Stimulated activated naive CD4-positive, alpha-beta T cell (primary cell): ENCODE results near the gene RNF2.

Experiments used
- DNase-seq, 6 experiments: peaks; one replicate each; lab custom pipeline; 2025; lab: John Stamatoyannopoulos, UW

Gene RNF2

DNA sequence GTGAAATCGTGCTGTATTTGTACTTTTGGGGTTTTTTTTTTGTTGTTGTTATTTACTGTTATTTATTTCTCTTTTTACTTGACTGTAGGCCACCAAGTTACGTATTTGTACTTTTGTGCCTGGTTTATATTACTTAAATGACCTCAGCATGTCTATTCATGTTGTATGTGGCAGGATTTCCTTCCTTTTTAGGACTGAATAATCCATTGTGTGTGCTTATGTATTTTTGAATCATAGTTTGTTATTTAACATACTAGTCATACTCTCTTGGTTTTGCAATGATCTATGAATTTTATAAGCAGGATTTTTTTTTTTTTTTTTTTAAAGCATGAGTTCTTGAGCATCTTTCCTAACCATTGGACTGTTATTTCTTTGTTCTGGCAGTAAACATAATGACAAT, 51.2 kb downstream of the RNF2 start:
- no peak for DNase-seq

DNA sequence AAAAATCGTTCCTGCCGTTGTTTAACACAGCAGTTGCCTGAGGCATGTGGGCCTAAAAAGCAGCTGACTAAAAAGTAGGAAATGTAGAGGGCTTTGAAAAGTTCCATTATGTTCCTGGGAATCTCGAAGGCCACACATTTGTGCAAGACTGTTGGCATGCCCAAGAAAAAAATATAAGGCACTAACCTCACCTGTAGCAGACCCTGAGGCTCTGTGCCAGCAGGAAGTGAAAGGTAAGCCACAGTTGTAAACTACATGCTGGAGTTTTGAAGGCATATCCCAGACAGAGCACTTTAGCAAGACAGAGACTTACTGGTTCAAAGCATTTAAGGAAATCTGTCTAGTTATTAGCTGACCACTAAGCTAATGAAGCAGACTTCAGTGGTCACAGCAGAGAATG, 58.7 kb downstream of the RNF2 start:
- no peak for DNase-seq

DNA sequence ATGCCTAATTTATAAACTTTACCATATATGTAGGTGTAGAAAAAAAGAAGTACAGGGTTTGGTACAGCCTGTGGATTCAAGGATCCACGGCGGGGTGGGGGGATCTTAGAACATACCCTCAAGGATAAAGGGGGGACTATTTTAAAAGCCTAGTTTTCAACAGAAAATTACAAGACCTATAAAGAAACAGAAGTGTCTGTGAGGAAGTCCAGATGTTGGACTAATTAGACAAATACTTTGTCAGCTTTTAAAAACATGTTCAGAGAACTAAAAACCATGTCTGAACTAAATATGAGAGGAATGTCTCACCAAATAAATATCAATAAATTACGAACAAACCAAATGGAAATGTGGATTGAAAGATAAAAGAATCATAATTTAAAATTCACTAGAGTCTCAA, 59.8 kb downstream of the RNF2 start:
- no peak for DNase-seq

DNA sequence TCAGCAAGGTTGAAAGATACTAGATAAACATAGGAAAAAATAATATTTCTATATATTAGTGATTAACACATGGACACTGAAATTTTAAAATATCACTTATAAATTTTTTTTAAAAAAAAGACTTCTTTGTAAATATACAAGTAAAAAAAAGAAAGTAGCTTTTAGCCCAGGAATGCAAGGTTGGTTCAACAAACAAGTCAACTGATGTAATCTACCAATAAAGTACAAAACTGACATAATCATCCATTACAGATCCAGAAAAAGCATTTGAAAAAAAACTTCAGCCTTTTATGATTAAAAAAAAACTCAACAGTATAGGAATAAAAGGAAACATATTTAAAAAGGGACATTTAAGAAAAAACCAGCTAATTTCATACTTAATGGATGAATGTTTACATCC, 63.0 kb downstream of the RNF2 start:
- no peak for DNase-seq

DNA sequence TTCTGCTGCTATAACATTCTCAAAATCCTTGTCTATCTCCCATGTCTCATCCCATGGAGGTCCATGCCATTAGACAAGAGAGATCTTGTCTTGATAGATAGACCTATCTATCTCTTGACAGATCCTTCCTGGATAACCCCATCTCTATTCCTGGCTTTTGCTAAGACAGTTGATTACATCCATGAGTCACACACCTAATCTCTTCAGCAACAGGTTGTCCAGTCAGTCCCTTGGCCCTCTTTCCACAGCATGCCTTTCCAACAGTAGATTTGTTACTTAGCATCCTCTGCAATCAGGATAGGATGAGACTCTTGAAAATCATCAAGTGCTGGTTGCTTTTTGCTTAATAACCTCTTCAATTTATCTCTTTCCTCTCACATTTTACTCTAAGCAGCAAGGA, 64.8 kb downstream of the RNF2 start:
- DNase-seq = no peak

DNA sequence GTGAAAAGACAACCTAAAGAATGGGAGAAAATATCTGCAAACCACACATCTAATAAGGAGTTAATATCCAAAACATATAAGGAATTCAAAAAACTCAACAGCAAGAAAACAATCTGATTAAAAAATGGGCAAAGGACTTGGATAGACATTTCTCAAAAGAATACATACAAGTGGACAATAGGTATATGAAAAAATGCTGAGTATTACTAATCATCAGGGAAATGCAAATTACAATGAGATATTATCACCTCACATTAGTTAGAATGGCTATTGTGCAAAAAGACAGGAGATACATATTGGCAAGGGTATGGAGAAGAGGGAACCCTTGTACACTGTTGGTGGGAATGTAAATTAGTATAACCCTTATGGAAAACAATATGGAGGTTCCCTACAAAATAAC, 66.5 kb downstream of the RNF2 start:
- DNase-seq = no peak

DNA sequence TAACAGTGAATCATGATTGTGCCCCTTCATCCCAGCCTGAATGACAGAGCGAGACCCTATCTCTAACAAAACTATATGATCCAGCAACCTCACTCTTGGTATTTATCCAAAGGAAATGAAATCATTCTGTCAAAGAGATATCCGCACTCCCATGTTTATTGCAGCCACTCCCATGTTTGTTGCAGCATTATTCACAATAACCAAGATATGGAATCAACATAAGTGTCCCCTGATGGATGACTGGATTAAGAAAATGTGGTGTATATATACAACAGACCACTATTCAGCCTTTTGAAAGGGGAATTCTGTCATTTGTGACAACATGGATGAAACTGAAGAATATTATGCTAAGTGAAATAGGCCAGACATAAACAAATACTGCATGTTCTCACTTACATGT, 67.0 kb downstream of the RNF2 start:
- DNase-seq = no peak

DNA sequence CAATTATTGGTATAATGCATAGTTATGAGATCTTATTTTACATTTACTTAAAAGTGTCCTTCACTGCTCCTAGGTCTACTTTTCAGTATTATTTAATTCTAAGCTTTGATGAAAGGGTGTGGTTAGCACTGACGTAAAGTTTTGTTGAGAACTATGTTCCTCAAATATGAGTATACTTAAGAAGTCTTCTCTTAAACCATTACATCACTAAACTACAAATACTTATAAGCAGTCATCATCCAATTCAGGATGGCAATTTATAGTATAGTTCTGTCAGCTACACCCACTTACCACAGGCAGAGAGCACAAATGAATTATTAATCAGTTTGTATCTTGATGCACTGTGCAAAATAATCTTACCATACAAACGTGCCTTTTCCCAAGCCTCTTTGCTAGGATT, 84.3 kb downstream of the RNF2 start:
- no peak for DNase-seq

DNA sequence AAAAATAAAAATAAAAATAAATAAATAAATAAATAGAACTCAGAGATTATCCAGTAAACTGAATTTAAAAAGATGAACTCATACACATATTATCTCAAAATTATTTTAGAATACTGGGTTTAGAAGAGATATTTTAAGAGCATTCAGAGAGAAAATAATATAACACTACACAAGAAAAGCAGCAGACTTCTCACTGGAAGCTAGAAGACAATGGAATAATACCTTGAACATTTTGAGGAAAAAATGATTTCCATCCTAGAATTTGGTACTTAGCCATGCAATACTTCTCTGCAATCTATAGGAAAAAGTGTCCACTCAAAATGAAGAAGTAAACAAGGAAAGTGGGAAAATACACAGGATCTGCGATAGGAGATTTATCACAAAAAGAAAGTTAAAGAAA, 87.2 kb downstream of the RNF2 start:
- DNase-seq = no peak

DNA sequence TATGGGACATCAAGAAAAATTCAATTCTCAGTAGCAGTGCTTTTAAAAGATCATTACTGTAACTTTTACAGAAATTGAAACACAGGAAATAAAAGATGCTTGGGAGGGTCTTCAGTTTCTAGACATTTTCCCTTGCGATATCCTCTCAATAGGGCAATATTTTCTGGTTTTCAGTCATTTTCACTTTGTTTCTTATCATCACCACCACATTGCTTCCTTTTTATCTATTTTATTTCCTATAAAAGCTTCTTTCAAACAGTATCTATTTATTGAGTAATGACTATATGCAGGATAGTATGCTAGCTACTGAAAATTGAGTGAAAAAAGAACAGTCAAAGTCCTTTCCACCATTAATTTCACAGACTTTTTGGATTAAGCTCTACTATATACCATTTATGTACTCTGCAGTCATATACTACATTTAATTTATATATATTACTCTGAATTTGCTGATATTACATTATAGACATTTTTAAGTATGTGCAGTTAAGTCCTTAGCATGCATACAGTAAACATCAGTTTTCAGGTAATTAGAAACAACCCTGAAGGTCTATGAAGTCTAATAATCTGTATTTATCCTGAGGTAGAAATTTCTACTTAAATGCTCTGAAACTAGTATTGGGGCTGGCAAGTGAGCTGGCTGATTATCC, 92.7 kb downstream of the RNF2 start:
- DNase-seq = no peak

DNA sequence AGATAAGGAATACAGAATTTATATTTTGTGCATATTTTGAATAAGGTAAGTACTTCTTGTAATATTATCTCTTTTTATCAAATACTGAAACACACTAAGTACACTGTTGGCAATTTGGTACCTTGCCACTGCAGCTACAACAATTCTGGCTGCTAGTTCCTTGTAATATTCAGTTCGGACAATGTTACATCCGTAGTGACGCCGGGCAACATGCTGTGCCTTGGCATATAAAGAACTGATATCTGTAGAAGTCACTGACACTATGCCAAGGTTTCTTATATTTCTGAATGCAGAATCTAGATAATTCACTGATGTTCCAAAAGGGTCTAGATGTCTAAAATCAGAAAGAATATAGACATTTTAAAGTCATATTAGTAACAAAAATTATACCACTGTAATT, 93.9 kb downstream of the RNF2 start:
- DNase-seq = no peak

DNA sequence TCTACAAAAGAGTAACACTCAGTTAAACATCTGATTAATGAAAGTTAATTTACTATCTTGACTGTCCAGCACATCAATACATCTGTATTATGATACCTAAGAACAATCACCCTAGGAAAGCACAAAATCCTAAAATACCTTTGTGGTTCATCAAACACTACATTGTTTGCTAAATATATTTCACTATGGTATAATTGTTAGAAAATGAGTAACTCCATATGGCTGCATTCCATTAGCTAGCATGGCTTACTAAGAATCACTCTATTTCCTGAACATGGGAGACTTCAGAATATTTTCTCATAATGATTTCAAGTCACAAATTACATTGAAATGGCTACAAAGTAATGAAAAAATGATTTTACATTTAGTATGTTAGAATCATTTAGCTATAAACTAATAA, 98.9 kb downstream of the RNF2 start:
- DNase-seq = no peak

DNA sequence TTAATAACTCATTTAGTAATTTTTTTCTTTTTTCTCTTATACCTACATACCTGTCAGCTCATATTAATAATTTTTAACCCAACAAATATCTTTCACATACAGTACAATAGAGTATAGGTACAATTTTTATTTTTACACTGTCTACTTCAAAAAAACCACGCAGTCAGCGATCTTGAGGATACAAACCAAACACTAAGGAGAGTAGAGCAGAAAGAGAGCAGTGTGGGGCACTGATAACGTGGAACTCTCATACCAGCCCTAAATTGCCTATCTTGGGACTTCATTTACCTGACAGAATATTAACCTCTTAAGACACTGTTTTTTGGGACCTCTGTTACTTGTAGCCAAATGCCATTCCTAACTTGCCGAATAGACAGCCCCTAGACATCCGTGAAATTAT, 105.9 kb downstream of the RNF2 start:
- no peak for DNase-seq
